ENCODE data around the gene NUP62CL.

DNA sequence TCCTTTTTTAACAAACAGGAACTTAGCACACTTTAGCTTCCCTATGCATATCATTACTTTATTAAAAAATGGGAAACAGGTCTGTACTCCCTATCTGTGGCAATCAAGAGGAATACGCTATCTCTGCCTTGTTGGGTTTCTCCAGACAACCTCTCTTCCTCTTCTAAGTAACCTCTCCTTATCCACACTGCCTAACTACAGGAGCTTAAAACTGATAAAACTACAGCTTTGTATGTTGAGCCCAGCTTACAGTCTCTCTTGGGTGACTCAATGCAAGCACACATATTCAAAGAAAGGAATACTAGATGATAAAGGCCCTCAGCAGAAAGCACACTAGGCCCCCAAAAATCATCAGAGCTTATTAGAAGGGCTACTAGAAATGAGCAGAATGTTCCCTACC, 8.9 kb downstream of the NUP62CL start:
- TF ChIP-seq, protein P1, sequence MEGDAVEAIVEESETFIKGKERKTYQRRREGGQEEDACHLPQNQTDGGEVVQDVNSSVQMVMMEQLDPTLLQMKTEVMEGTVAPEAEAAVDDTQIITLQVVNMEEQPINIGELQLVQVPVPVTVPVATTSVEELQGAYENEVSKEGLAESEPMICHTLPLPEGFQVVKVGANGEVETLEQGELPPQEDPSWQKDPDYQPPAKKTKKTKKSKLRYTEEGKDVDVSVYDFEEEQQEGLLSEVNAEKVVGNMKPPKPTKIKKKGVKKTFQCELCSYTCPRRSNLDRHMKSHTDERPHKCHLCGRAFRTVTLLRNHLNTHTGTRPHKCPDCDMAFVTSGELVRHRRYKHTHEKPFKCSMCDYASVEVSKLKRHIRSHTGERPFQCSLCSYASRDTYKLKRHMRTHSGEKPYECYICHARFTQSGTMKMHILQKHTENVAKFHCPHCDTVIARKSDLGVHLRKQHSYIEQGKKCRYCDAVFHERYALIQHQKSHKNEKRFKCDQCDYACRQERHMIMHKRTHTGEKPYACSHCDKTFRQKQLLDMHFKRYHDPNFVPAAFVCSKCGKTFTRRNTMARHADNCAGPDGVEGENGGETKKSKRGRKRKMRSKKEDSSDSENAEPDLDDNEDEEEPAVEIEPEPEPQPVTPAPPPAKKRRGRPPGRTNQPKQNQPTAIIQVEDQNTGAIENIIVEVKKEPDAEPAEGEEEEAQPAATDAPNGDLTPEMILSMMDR (IDR thresholded peaks at IDR 0.05): no peak
- TF ChIP-seq POLR2A (IDR thresholded peaks at IDR 0.05; ENCODE audit: low read depth) (no peak), POLR2AphosphoS5 (IDR thresholded peaks at IDR 0.05) (no peak)

Data from esophagus muscularis mucosa (tissue), 3 donors.